A204.1 (cell line): ENCODE data around the gene KLHL5.
"Not testable (repeated sequence)": the region's sequence is repeated elsewhere in the genome, so short reads cannot be mapped to it uniquely, and the experiment has no call there.

ENCODE experiments used
- FAIRE-seq: peaks from 2 replicates; lab custom pipeline; 2012; peaks lifted over from hg19 to GRCh38; lab: Jason Lieb, UNC

Gene KLHL5

GRCh38 chr4:39103291-39103690 lies 41.3 kb downstream of the KLHL5 start:
- FAIRE-seq = no peak

- no peak for FAIRE-seq
These were observed 42.2 kb downstream of the KLHL5 start for GRCh38 chr4:39104255-39104654.

GRCh38 chr4:39106011-39106410 lies 44.0 kb downstream of the KLHL5 start:
- FAIRE-seq = no peak

GRCh38 chr4:39114436-39114835 lies 52.4 kb downstream of the KLHL5 start:
- FAIRE-seq = no peak

- FAIRE-seq = no peak
These were observed 56.1 kb downstream of the KLHL5 start for GRCh38 chr4:39118034-39118658.

- FAIRE-seq = no peak
These were observed 58.4 kb downstream of the KLHL5 start for GRCh38 chr4:39120418-39120817.

- no peak for FAIRE-seq
These were observed 63.0 kb downstream of the KLHL5 start for GRCh38 chr4:39124885-39125599.

GRCh38 chr4:39125600-39125985 lies 63.6 kb downstream of the KLHL5 start:
- FAIRE-seq = no peak

GRCh38 chr4:39126256-39127095 lies 64.4 kb downstream of the KLHL5 start:
- FAIRE-seq = no peak

- FAIRE-seq = no peak
These were observed 71.6 kb downstream of the KLHL5 start for GRCh38 chr4:39133623-39134022.

- no peak for FAIRE-seq
These were observed 72.8 kb downstream of the KLHL5 start for GRCh38 chr4:39134683-39135306.

- not testable (repeated sequence) for FAIRE-seq
These were observed 76.2 kb downstream of the KLHL5 start for GRCh38 chr4:39138227-39138626.

GRCh38 chr4:39146211-39146610 lies 84.2 kb downstream of the KLHL5 start:
- no peak for FAIRE-seq

GRCh38 chr4:39154009-39154408 lies 92.0 kb downstream of the KLHL5 start:
- no peak for FAIRE-seq

GRCh38 chr4:39157520-39157919 lies 95.5 kb downstream of the KLHL5 start:
- no peak for FAIRE-seq

GRCh38 chr4:39166177-39166576 lies 104.1 kb downstream of the KLHL5 start:
- no peak for FAIRE-seq

- FAIRE-seq = no peak
These were observed 104.6 kb downstream of the KLHL5 start for GRCh38 chr4:39166669-39167068.

GRCh38 chr4:39169426-39169825 lies 107.4 kb downstream of the KLHL5 start:
- no peak for FAIRE-seq

- no peak for FAIRE-seq
These were observed 108.3 kb downstream of the KLHL5 start for GRCh38 chr4:39170301-39170700.
